GM23338 (cell line): ENCODE measurements around the gene ZNF366.

Source experiments
- CREB1 ChIP-seq: fragments of 250-450 bp; sonication (Bioruptor Pico); IDR thresholded peaks from 2 replicates; pipeline ENCODE4 v1.5.0; 2020; ENCODE audit warnings: low read depth, mild to moderate bottlenecking, moderate library complexity
- CTCF ChIP-seq, 2 experiments: fragments of 200-600 bp in 1 of 2; sonication (generic) in 1 of 2; conservative IDR thresholded peaks; 2 replicates each; pipeline versions ENCODE4 v1.5.1 to v1.6.1; 2016 to 2017; ENCODE audit warnings: antibody characterized with exemption in 2 of 2, low read depth in 2 of 2, mild to moderate bottlenecking in 2 of 2, moderate library complexity in 1 of 2
- ETS1 ChIP-seq: IDR thresholded peaks from 2 replicates; pipeline ENCODE4 v1.6.1; 2016; ENCODE audit warnings: antibody characterized with exemption
- EZH2 ChIP-seq: fragments of 200-600 bp; sonication (generic); IDR thresholded peaks from one replicate; pipeline ENCODE4 v1.8.0; 2017; ENCODE audit warnings: antibody characterized with exemption, mild to moderate bottlenecking, low read depth; ENCODE audit not compliant: unreplicated experiment
- POLR2AphosphoS5 ChIP-seq: IDR thresholded peaks from 2 replicates; pipeline ENCODE4 v1.6.1; 2016; ENCODE audit warnings: antibody characterized with exemption, low read depth

- no peak for TF ChIP-seq CTCF (conservative IDR thresholded peaks at IDR 0.05; ENCODE audit: low read depth in 2 of 2)
- no peak for TF ChIP-seq POLR2AphosphoS5
- TF ChIP-seq CREB1 = no peak
- TF ChIP-seq EZH2 = no peak
- TF ChIP-seq ETS1 = no peak
Observed at GRCh38 chr5:72400950-72401349, 106.3 kb downstream of the ZNF366 start.
